HUDEP-2 (cell line): ENCODE measurements around the gene RARB.

Experiments
- DNase-seq, 76 experiments: peaks; one replicate each; lab custom pipeline; 2025; ENCODE audit not compliant: unreplicated experiment in 76 of 76; lab: John Stamatoyannopoulos, UW

RARB gene

DNA sequence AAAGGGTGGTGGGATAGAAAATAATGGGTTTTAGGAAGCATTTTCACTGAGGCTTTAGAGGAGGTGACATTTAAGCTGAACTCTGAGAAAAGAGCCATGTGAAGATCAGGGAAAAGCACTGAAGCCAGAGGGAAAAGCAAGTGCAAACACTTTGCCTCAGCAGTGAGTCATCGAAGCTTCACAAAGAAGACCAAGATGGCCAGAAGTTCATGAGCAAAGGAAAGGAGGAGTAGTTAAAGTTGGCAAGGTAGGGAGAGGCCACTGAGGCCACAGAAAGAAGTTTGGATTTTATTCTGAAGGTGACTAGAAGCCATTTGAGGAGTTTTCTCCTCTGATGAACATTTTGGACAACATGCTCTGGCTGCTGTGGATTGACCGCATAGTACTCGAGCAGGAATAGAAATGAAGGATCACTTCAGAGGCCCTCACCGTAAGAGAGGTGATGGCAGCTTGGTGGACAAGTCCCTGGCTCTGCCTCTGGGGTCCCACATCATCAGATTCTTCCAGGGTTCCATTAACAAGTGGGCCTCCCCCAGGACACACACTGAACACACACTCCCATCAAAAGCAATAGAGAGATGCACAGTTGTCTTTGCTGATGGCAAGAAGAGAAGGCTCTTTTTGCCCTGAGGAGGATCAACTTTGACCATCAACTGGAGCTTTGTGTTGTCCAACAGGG lies 161.2 kb downstream of the RARB start:
- no peak for DNase-seq

DNA sequence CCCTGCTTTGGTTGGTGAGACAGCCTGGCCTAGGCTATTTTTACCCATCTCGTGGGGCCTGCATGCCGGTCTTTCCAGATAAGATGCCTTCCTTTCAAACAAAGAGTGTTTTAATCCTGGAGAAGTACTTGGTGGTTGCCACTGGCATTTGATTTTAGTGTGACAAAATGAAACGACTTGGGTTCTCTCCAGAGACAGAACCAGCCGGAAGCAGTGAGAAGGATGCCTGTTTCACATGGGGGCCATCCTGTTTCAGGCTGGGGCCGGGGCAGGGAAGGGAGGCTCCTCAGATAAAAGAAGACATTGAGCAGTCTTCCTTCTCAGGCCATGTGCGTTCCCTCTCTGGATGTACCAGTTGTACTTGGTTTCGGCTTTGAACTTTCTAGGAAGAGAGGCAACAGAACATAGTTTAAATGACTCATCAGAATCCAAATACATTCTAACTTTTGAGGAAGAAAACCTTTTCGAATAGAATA lies 161.8 kb downstream of the RARB start:
- DNase-seq = no peak

DNA sequence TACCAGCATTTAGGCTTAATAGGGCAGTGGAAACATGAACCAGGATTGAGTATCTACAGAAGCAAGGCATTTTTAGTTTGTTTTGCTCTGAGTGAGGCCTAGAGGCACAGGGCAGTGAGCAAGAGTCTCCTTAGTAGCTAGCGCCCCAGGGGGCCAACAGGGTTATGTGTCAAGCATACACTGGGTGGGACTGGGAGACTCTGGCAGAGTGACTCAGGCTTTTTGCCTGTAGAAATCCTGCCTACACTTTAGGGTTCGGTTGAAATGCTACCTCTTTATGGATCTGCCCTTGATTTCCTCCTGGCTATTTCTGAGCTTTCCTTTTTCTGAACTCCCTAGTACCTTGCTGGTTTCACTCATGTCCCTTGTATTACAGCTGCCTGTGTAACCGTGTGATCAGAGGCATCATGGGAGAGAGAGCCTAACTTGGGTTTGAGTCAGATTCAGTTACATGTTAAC lies 164.5 kb downstream of the RARB start:
- DNase-seq = peak in 20 of 76 experiments; percentile 2 to 40 (median 13)

DNA sequence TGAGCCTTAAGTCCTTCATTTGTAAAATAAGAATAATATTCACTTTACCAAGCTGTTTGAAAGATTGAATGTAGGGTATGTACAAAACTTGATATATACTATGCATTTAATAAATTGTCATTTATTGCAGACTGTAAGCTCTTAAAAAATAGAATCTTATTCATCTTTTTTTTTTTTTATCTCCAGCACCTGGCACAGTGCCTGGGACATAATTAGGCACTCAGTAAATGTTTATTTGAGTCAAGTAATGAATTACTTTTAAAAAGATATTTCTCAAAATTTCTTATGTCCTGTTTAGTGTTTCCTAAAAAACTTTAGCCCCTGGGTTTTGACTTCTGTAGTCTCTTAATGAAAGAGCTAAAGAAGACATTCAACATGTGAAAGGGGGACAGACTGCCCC lies 164.9 kb downstream of the RARB start:
- DNase-seq = no peak

DNA sequence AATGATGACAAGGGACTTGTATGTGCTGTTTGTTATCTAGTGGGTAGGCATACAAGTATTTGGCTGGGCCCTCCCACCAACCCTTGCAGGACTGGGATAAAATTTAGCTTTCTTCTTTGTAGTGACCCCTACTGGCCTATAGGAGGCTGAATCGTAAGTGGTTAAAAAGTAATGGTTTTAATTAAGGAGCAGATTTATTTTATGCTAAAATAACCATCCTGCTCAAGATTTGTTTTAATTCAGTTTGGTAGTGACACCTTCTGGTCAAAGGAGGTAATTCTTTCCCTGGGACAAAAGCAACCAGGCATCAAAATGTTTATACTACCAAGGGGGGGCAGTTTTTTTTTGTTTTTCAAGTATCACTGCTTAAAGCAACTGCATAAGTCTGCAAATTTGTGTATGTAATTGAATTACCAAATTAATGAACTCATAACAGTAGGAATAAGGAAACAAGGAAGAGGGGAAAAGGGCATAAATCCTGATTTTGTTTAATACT lies 166.0 kb downstream of the RARB start:
- DNase-seq = peak in 20 of 76 experiments; percentile 2 to 53 (median 16)

DNA sequence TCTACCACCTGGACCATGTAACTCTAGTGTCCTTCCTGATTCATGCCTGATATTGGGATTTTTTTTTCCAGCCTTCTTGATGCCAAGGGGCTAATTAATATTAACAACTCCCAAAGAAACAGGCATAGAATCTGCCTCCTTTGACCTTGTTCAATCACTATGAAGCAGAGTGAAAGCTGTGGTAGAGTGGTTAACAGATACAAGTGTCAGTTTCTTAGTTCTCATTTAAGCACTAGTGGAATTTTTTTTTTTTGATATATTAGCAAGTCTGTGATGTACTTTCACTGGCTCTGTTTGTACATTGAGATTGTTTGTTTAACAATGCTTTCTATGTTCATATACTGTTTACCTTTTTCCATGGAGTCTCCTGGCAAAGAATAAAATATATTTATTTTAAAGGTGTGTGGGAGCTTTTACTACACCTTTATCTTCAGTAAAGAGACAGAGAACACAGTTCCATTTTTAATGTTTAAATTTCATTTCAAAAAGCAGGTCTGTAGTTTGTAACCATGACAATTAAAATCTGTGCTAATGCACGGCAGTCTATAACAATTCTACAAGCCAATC lies 169.6 kb downstream of the RARB start:
- no peak for DNase-seq

DNA sequence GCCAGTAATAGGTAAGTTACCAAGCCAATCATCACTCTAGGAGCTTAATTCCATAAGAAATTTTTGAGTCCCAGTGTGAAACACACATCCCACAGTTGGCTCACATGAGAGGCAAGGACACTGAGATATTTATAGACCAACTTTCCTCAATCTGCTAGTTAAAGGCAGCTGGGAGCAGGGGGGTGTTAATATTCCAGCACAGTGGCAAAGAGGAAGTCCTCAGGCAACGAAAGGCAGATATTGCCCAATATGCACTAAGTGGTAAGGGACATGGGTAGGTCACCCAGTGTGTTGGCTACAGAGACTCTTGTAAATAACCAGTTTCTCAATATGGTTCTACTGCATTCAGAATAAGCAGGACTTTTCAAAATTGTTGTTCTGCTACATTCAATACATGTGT lies 175.6 kb downstream of the RARB start:
- DNase-seq = no peak

DNA sequence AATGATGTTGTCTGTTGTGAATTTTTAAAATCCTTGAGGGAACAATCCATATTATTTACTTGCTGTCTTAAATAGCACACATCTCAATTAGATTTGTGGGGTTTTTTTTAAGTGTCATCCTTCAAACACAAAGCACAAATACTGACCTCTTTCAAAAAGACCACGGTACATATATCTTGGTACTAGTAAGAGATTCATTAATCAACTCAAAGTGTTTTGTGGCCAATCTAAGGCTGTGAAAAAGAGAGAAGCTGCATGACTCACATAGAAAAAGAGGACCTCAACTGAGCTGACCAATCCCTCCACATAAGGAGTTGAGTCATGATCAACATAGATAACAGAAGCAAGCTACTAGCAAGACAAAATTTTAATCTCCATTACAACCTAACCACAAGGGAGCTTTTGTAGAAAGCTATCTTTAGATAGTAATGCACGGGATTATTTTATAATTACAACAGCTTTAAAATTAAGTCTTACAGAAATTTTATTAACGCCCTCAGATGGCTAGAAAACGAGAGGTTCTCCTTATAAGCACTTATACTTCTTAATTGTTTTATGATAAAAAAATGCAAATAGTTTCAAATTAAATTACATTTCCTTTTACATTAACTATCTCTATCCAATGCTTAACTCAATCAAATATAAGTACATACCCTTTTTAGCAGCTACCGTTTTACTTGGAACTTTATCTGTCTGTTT lies 176.2 kb downstream of the RARB start:
- DNase-seq = peak in 42 of 76 experiments; percentile 4 to 85 (median 56)

DNA sequence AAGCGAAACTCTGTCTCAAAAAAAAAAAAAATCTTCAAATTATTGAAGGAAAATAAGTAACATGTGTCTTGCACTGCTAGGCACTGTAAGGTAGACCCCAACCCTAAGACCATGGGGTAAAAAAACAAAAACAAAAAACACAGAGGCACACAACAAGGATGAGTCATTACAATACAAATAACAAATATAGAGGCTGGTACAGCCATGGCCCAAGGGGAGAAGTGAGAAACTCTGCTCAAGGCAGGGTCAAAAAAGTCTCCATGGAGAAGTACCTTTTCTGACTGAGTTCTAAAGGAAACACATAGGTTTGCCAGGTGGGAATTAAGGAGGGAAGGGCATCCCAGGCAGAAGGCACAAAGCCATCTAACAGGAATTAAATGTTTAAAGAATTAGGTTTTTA lies 182.1 kb downstream of the RARB start:
- DNase-seq = no peak

DNA sequence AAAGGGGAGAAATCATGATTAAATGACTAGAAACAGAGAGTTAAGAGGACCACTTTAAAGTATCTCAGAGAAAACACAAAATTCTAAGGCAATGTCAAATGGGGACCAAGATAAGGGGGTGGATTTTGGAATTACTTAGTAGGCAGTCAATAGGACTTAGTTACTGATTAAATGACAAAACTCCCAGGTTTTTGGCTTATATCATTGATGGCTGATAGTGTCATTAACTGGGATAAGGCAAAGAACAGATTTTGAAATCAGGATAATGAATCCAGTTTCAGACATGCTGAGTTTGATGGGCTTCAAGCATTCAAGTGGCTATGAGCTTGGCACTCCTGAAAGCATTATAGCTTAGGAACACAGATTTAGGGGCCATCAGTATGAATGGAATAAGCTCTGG lies 182.7 kb downstream of the RARB start:
- DNase-seq = no peak

DNA sequence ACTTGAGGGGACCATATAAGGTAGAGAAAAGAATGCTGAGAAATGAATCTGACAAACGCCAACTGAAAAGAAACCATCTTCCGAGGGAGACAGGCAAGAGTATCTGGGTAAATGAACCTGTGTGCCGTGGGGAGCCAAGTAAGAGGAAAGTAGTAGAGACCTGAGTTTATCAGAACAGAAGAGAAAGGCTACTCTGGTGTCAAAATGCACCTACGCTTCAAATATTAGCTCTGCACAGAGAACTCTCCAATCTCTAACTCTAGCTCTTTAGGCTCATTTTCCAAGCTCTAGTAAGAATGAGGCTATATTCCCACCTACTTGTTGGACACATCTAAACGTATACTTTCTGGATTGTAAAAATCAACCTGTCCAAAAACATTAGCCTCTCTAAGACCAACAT lies 183.1 kb downstream of the RARB start:
- DNase-seq = no peak

DNA sequence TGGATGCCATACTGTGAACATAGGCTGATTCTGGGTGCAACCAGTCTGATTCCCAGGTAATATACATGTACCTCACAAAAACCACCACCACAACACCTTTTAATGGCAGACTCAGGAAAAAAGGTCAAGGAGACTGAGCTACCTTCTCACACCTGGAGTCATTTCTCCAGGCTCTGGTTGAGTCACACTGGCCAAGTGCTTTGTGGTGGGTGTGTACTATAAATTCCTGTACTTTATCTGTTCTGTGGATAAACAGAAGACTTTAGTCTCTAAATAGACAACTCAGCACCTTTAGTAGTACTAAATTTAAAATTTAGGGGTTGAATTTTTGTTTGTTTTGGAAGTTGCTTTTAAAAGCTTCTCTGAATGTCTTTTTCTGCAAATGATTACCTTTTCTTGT lies 190.0 kb downstream of the RARB start:
- DNase-seq = no peak

DNA sequence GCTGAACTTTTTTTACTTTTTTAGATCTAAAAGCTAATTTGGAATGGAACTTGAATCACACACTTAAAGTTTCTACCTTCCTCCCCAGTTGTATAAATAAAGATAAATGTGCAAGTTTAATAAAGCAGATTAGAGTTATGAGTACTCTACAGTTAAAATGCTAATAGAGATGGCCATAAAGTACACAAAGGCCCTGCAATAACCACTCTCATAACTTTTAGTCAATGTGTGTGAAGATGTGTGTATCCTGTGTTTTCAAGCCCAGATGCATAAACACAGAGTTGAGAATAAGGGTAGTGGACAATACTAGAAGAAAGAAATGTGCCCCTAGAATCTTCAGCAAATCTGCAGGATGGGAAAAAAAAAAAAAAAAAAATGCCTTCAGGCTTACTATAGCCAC lies 191.3 kb downstream of the RARB start:
- no peak for DNase-seq

DNA sequence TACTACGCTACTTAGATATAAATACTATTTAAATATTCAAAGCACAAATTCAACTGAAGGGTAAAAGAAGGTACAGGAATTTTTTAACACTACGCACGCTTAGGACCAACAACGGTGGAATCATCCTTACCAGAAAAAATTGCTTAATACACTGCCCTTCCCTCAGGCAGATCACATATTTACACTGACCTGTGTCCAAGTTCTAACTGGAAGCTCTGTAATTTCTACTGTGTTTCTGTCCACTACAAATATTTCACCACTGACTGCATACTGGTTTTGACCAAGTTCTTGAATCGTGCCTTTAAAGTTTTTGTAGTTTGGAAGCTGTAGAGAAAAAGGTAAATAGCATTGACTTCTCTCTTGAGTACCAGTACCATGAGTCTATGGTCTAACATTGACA lies 192.4 kb downstream of the RARB start:
- no peak for DNase-seq

DNA sequence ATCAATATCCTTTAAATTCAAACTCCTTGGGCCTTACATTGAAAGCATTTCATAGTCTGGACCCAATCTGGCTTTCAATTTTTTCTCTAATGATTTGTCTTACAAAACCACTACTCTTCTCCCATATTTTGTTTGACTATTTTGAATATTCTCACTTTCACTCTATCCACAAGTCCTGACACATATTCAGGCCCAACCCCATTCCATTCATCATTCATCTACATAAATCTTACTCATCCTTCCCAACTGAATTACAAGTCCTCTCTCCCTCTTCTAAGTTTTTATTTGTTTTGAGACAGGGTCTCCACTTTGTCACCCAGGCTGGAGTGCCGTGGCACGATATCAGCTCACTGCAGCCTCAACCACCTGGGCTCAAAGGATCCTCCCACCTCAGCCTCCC lies 193.0 kb downstream of the RARB start:
- no peak for DNase-seq

DNA sequence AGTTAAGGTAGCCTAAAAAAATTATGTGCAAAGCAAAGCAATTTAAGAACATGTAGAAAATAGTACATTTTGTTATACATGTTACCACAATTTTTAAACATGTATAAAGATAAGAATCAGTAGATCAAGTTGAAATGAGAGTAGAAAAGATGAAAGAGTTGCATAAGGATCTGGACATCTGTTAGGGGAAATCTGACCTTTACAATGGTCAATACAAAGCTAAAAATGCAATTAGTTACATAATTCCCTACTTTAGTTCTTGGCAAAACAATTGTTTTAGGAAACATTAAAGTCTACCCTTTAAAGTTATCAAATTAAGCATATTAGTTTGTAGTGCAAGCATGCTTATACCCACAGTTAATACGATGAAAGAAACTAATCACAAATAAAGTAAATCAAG lies 203.9 kb downstream of the RARB start:
- DNase-seq = no peak

DNA sequence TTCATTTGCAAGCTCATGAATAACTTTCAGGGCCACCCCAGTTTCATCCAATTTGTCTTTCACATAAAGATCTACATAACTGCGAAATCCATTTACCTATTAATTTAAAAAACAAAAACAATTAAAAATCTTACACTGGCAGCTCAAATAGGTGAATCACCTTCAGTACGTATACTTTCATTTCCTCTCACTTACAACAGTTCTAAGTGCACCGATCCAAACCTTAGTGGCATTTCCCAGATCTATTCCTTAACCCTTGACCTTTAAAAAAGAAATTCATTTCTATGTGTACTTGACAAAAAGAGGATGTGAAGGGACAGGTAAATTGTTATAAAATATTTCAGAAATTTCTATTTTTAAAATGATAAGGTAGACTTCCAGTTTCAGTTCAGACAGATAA lies 205.9 kb downstream of the RARB start:
- DNase-seq = no peak

DNA sequence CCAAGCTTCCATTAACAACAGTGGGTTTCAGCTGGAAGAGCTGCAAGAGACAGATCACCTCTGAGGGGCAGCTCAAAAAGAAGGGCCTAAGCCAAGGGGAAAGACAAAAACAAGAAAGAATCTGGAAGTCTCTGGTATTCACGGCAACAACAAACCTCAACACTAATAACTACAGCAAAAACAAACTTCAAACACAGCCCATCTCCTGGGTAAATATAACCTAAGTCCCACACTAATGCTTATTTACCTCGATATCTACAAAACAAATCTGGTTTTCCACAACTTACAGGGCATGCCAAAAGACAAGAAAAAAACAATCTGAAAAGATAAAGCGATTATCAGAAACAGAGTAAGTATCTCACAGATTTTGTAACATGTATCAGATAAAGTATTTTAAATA lies 207.0 kb downstream of the RARB start:
- DNase-seq = no peak
